GM12875 (cell line): ENCODE data around the gene ZC3H7A.

Source experiments
- H3K4me3 ChIP-seq: one replicate; pipeline ENCODE4 v1.5.1; 2011; ENCODE audit warnings: low read depth, low read length, control low read depth
- CTCF ChIP-seq: IDR thresholded peaks from 2 replicates; pipeline ENCODE4 v1.5.1; 2011; ENCODE audit warnings: low read depth, mild to moderate bottlenecking, control low read depth, inconsistent platforms, low read length, moderate library complexity, borderline replicate concordance; ENCODE audit not compliant: insufficient read depth

ZC3H7A gene

DNA sequence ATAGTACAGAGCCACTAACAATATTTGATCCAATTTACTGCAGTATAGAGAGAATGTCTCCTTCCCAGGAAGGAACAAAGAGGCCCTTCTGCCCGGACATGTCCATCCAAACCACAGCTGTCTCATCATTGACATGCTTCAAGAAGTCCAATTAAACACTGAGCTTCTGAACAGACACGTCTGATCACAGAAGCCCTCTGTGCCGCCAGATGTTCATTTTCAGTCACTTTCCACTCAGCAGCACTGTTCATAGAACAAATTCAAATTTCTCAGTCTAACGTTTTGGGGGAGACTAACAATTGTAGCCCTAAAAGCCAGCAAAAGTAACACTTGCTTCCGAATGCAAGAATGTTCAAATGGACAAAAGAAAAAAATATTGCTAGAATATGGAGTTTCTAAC lies 15.3 kb downstream of the ZC3H7A start:
- peak overlapping the region; percentile 18 for H3K4me3 ChIP-seq
- no peak for TF ChIP-seq CTCF

- H3K4me3 ChIP-seq, result no peak overlapping the region
- no peak for TF ChIP-seq CTCF
Measured at GRCh38 chr16:11780991-11781680, 15.9 kb downstream of the ZC3H7A start.

GRCh38 chr16:11779074-11779473 lies 18.0 kb downstream of the ZC3H7A start:
- TF ChIP-seq CTCF, result no peak
- no peak overlapping the region for H3K4me3 ChIP-seq

GRCh38 chr16:11774065-11774626 lies 22.9 kb downstream of the ZC3H7A start:
- H3K4me3 ChIP-seq, result no peak overlapping the region
- TF ChIP-seq CTCF, result no peak

- TF ChIP-seq CTCF, result no peak
- H3K4me3 ChIP-seq, result no peak overlapping the region
Measured at GRCh38 chr16:11768849-11769248, 28.2 kb downstream of the ZC3H7A start.

DNA sequence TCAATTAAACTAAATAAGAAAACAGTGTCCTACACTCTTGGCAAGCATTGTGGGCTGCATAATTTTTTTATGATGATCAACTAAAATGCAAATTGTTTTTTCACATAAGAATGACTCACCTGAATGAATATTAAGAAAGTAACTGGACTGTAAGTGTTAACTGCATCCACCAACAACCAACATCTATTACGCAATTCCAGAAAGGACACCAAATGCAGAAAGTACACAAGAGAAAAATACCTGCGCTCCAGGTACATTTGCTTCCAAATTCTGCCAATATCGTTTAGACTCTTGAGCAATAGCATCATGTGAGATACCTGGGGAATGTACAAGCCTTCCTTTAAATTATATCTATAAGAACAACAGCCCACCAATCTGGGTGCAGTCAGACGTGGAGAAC lies 34.6 kb downstream of the ZC3H7A start:
- no peak for TF ChIP-seq CTCF
- no peak overlapping the region for H3K4me3 ChIP-seq

GRCh38 chr16:11759997-11760396 lies 37.1 kb downstream of the ZC3H7A start:
- no peak overlapping the region for H3K4me3 ChIP-seq
- TF ChIP-seq CTCF, result no peak
